Measurements from ENCODE around the gene LBHD2. TPM values are rescaled to one million over a fixed set of nuclear protein-coding genes. Genes with fewer than 3 reads are reported as not detected.

Gene LBHD2
- total and polyA plus RNA-seq, 2 of the 8 experiments (the other 6 are each of a cell fraction or from before 2014, with no cell fraction given): not detected

- POLR2A ChIA-PET (ENCODE audit: partially characterized antibody): interaction anchor here (0.8 kb wide), 1 partner anchor 15 kb away, joined by 4 read pairs; no protein-coding TSS in a partner anchor
- no peaks in the 10 kb centered on the region for H3K27me3 ChIP-seq (replicated peaks in 1 of 4; ENCODE audit: control insufficient read depth in 3 of 4, extremely low read depth in 1 of 4, insufficient read depth in 3 of 4, low read length in 3 of 4)
- H2BK20ac ChIP-seq (ENCODE audit: low read length): no peak overlapping the region
- no peak overlapping the region for H4K8ac ChIP-seq (ENCODE audit: extremely low read depth, insufficient read depth, low read length)
- no peak overlapping the region for H3K27ac ChIP-seq (ENCODE audit: low read depth, low read length)
- peaks cover 0 to 3% (median 0%) of the 10 kb centered on the region in 4 experiments; a peak in 1 of 8 replicates for H3K36me3 ChIP-seq (ENCODE audit: control insufficient read depth in 2 of 4, insufficient read depth in 4 of 4, low read length in 3 of 4)
- no peak overlapping the region for H4K91ac ChIP-seq (replicated peaks; ENCODE audit: insufficient read length, low read length)
- H3K4ac ChIP-seq (replicated peaks; ENCODE audit: insufficient read length, low read depth, low read length): no peak overlapping the region
- no peak overlapping the region for H3K23ac ChIP-seq (ENCODE audit: insufficient read length)
- H3K4me3 ChIP-seq (ENCODE audit: extremely low read depth in 1 of 4, insufficient read depth in 2 of 4, low read depth in 3 of 4, low read length in 4 of 4): no peak overlapping the region
- H3K9me3 ChIP-seq (ENCODE audit: insufficient read depth in 2 of 2, low read depth in 1 of 2, low read length in 1 of 2): no peaks in the 10 kb centered on the region
- CTCF ChIA-PET (ENCODE audit: partially characterized antibody): no interaction called here
- no peak overlapping the region for H3K56ac ChIP-seq (replicated peaks; ENCODE audit: insufficient read length, low read depth, low read length)
- no peak overlapping the region for H4K5ac ChIP-seq (ENCODE audit: insufficient read length, low read depth, low read length)
- no peaks in the 10 kb centered on the region for H3K23me2 ChIP-seq (ENCODE audit: low read depth, low read length)
- H3K79me1 ChIP-seq (ENCODE audit: low read depth, low read length): peaks cover 8% of the 10 kb centered on the region; the same call in 1 of the 2 replicates
- H3K79me2 ChIP-seq (ENCODE audit: control insufficient read depth in 1 of 2, insufficient read depth in 2 of 2, low read length in 2 of 2): peaks cover 2 to 82% of the 10 kb centered on the region in 2 experiments
- H2BK15ac ChIP-seq (ENCODE audit: low read length): no peak overlapping the region
- no peak overlapping the region for H3K4me2 ChIP-seq (ENCODE audit: insufficient read depth in 1 of 2, low read depth in 2 of 2, low read length in 2 of 2)
- no peak for FAIRE-seq
- no peak overlapping the region for H3K14ac ChIP-seq (ENCODE audit: insufficient read length)
- H2AFZ ChIP-seq (ENCODE audit: low read length): no peak overlapping the region
- H2BK5ac ChIP-seq (ENCODE audit: low read depth, low read length): no peak overlapping the region
- H2AK5ac ChIP-seq (ENCODE audit: low read depth, low read length): no peak overlapping the region
- H3K9ac ChIP-seq (replicated peaks in 1 of 4; ENCODE audit: extremely low read depth in 1 of 4, low read depth in 3 of 4, low read length in 3 of 4): no peak overlapping the region
- H2BK120ac ChIP-seq (replicated peaks; ENCODE audit: low read depth, low read length): no peak overlapping the region
- no peak overlapping the region for H3K18ac ChIP-seq (ENCODE audit: extremely low read depth, low read length)
- peaks cover 2 to 16% of the 10 kb centered on the region in 2 experiments for H4K20me1 ChIP-seq (replicated peaks in 1 of 2; ENCODE audit: control insufficient read depth in 1 of 2, insufficient read depth in 2 of 2, low read length in 2 of 2)
- no peak overlapping the region for H2BK12ac ChIP-seq (ENCODE audit: low read depth, low read length)
- 94% methylated on average over 20 of the region's 20 CpGs; no CpG with 5 or more reads in 1 of the 2 experiments for WGBS, 2 experiments (ENCODE audit: extremely low coverage in 1 of 2, insufficient coverage in 1 of 2, insufficient read length in 1 of 2, insufficient replicate concordance in 2 of 2, low coverage in 1 of 2, low lambda C conversion rate in 2 of 2, missing lambda C conversion rate in 1 of 2)
- DNase-seq (ENCODE audit: low read depth in 1 of 2, low spot score in 2 of 2): no peak
- H3K4me1 ChIP-seq (replicated peaks in 1 of 4; ENCODE audit: control insufficient read depth in 3 of 4, insufficient read depth in 4 of 4, low read length in 3 of 4): peaks cover 0 to 4% (median 1%) of the 10 kb centered on the region in 4 experiments; a peak in 1 of 7 replicates
- no peak for TF ChIP-seq GABPA (IDR thresholded peaks at IDR 0.05; ENCODE audit: borderline replicate concordance, insufficient read depth, low read length)
- TF ChIP-seq ATF3 (IDR thresholded peaks at IDR 0.05; ENCODE audit: insufficient read depth, low read depth, low read length): no peak
- TF ChIP-seq, protein P1, sequence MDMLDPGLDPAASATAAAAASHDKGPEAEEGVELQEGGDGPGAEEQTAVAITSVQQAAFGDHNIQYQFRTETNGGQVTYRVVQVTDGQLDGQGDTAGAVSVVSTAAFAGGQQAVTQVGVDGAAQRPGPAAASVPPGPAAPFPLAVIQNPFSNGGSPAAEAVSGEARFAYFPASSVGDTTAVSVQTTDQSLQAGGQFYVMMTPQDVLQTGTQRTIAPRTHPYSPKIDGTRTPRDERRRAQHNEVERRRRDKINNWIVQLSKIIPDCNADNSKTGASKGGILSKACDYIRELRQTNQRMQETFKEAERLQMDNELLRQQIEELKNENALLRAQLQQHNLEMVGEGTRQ (IDR thresholded peaks at IDR 0.05; ENCODE audit: low read length): no peak
- TF ChIP-seq NRF1 (IDR thresholded peaks at IDR 0.05; ENCODE audit: low read depth, low read length): no peak
- no peak for TF ChIP-seq TCF12 (IDR thresholded peaks at IDR 0.05; ENCODE audit: low read depth, low read length)
- no peak for TF ChIP-seq SIX5 (IDR thresholded peaks at IDR 0.05; ENCODE audit: low read depth, low read length)
- no peak for TF ChIP-seq TAF7 (optimal IDR thresholded peaks at IDR 0.05; ENCODE audit: borderline replicate concordance, low read depth, low read length)
These were observed 42.5 kb upstream of the LBHD2 start for GRCh38 chr14:103041464-103041863.
